H1 (cell line): ENCODE results near the gene PLAA. TPM values are rescaled to one million over a fixed set of nuclear protein-coding genes. Genes with fewer than 3 reads are reported as not detected.

Source experiments
- CTCF ChIA-PET: fragments of 300-600 bp; sonication (Branson Sonifier 250); formaldehyde crosslinking; loops from one replicate; lab custom pipeline; 2021; ENCODE audit not compliant: partially characterized antibody; lab: Charles Lee
- POLR2A ChIA-PET: fragments of 300-600 bp; sonication (Branson Sonifier 250); formaldehyde crosslinking; loops from one replicate; lab custom pipeline; 2021; ENCODE audit warnings: inconsistent platforms; ENCODE audit not compliant: partially characterized antibody; lab: Charles Lee
- DNase-seq, 2 experiments: peaks; one replicate each; pipeline versions ENCODE4 v3.0.0 to v3.0.0-alpha.2; 2010 to 2022; ENCODE audit warnings: low spot score in 2 of 2, low read depth in 1 of 2, mixed read lengths in 1 of 2
- FAIRE-seq: peaks from 2 replicates; lab custom pipeline; 2011; peaks lifted over from hg19 to GRCh38; lab: Jason Lieb, UNC
- H2AFZ ChIP-seq: 2 replicates; pipeline ENCODE4 v1.8.1; 2012; ENCODE audit warnings: low read length, inconsistent platforms
- H2AK5ac ChIP-seq: 2 replicates; pipeline ENCODE4 v1.6.1; 2013; ENCODE audit warnings: low read depth, low read length
- H2BK120ac ChIP-seq: replicated peaks from 2 replicates; pipeline ENCODE3; 2013; ENCODE audit warnings: low read depth, low read length, inconsistent platforms
- H2BK12ac ChIP-seq: 2 replicates; pipeline ENCODE4 v1.6.1; 2013; ENCODE audit warnings: low read depth, low read length
- H2BK15ac ChIP-seq: 2 replicates; pipeline ENCODE4 v1.6.1; 2013; ENCODE audit warnings: low read length
- H2BK20ac ChIP-seq: 2 replicates; pipeline ENCODE4 v1.6.1; 2013; ENCODE audit warnings: low read length
- H2BK5ac ChIP-seq: 2 replicates; pipeline ENCODE4 v1.6.1; 2013; ENCODE audit warnings: low read depth, low read length
- H3K14ac ChIP-seq: 2 replicates; pipeline ENCODE4 v1.6.1; 2013; ENCODE audit warnings: inconsistent platforms; ENCODE audit not compliant: insufficient read length
- H3K18ac ChIP-seq: 2 replicates; pipeline ENCODE4 v1.6.1; 2013; ENCODE audit warnings: low read length; ENCODE audit errors: extremely low read depth
- H3K23ac ChIP-seq: 2 replicates; pipeline ENCODE4 v1.6.1; 2013; ENCODE audit warnings: inconsistent platforms; ENCODE audit not compliant: insufficient read length
- H3K23me2 ChIP-seq: 2 replicates; pipeline ENCODE4 v1.6.1; 2013; ENCODE audit warnings: low read depth, low read length
- H3K27ac ChIP-seq: 2 replicates; pipeline ENCODE4 v1.6.1; 2011; ENCODE audit warnings: low read depth, low read length, inconsistent platforms
- H3K27me3 ChIP-seq, 4 experiments: replicated peaks in 1 of 4; 1 replicate in 1 of 4; 2 replicates in 3 of 4; pipeline versions ENCODE4 v1.6.1 to v1.8.1; 2011 to 2013; ENCODE audit warnings: low read length in 3 of 4, mild to moderate bottlenecking in 3 of 4, inconsistent platforms in 2 of 4, mixed read lengths in 2 of 4, moderate library complexity in 1 of 4; ENCODE audit not compliant: control insufficient read depth in 3 of 4, insufficient read depth in 3 of 4; ENCODE audit errors: extremely low read depth in 1 of 4
- H3K36me3 ChIP-seq, 4 experiments: 2 replicates each; pipeline versions ENCODE4 v1.6.1 to v1.8.1; 2011 to 2013; ENCODE audit warnings: mild to moderate bottlenecking in 4 of 4, low read length in 3 of 4, moderate library complexity in 2 of 4, control low read depth in 1 of 4, inconsistent platforms in 1 of 4; ENCODE audit not compliant: insufficient read depth in 4 of 4, control insufficient read depth in 2 of 4
- H3K4ac ChIP-seq: replicated peaks from 2 replicates; pipeline ENCODE3; 2013; ENCODE audit warnings: low read length, low read depth, mixed read lengths, inconsistent platforms; ENCODE audit not compliant: insufficient read length
- H3K4me1 ChIP-seq, 4 experiments: replicated peaks in 1 of 4; 1 replicate in 1 of 4; 2 replicates in 3 of 4; pipeline versions ENCODE4 v1.6.1 to v1.8.1; 2011 to 2013; ENCODE audit warnings: low read length in 3 of 4, inconsistent platforms in 2 of 4, mixed read lengths in 1 of 4; ENCODE audit not compliant: insufficient read depth in 4 of 4, control insufficient read depth in 3 of 4
- H3K4me2 ChIP-seq, 2 experiments: 2 replicates each; pipeline versions ENCODE4 v1.6.1 to v1.8.1; 2011 to 2013; ENCODE audit warnings: low read depth in 2 of 2, low read length in 2 of 2, control low read depth in 1 of 2, inconsistent platforms in 1 of 2, mild to moderate bottlenecking in 1 of 2; ENCODE audit not compliant: insufficient read depth in 1 of 2
- H3K4me3 ChIP-seq, 4 experiments: fragments of 200-600, 300-600 bp in 1 of 4; sonication (generic), shearing (Covaris generic), sonication (Bioruptor Twin) in 1 of 4; 2 replicates each; pipeline versions ENCODE4 v1.5.1 to v1.8.1; 2011 to 2016; ENCODE audit warnings: low read length in 4 of 4, low read depth in 3 of 4, control low read depth in 2 of 4, inconsistent platforms in 2 of 4, mild to moderate bottlenecking in 2 of 4, mixed read lengths in 1 of 4, moderate library complexity in 1 of 4; ENCODE audit not compliant: insufficient read depth in 2 of 4; ENCODE audit errors: extremely low read depth in 1 of 4
- H3K56ac ChIP-seq: replicated peaks from 2 replicates; pipeline ENCODE3; 2013; ENCODE audit warnings: low read depth, mild to moderate bottlenecking, mixed read lengths, low read length, inconsistent platforms; ENCODE audit not compliant: insufficient read length
- H3K79me1 ChIP-seq: 2 replicates; pipeline ENCODE4 v1.6.1; 2013; ENCODE audit warnings: low read depth, low read length, control low read depth
- H3K79me2 ChIP-seq, 2 experiments: 2 replicates each; pipeline versions ENCODE4 v1.6.1 to v1.8.1; 2012 to 2013; ENCODE audit warnings: low read length in 2 of 2, mild to moderate bottlenecking in 2 of 2, inconsistent platforms in 1 of 2; ENCODE audit not compliant: insufficient read depth in 2 of 2, control insufficient read depth in 1 of 2
- H3K9ac ChIP-seq, 4 experiments: replicated peaks in 1 of 4; 1 replicate in 1 of 4; 2 replicates in 3 of 4; pipeline versions ENCODE4 v1.6.1 to v1.8.1; 2011 to 2013; ENCODE audit warnings: low read depth in 3 of 4, low read length in 3 of 4, control low read depth in 2 of 4, mild to moderate bottlenecking in 2 of 4, moderate library complexity in 2 of 4, inconsistent platforms in 1 of 4; ENCODE audit errors: extremely low read depth in 1 of 4
- H3K9me3 ChIP-seq, 2 experiments: 2 replicates each; pipeline versions ENCODE4 v1.6.1 to v1.8.1; 2012 to 2013; ENCODE audit warnings: mild to moderate bottlenecking in 2 of 2, moderate library complexity in 2 of 2, control low read depth in 1 of 2, inconsistent platforms in 1 of 2, low read depth in 1 of 2, low read length in 1 of 2, mixed read lengths in 1 of 2; ENCODE audit not compliant: insufficient read depth in 2 of 2
- H4K20me1 ChIP-seq, 2 experiments: replicated peaks in 1 of 2; 2 replicates each; pipeline versions ENCODE3 to v1.8.1; 2011 to 2013; ENCODE audit warnings: inconsistent platforms in 2 of 2, low read length in 2 of 2, mild to moderate bottlenecking in 1 of 2; ENCODE audit not compliant: insufficient read depth in 2 of 2, control insufficient read depth in 1 of 2
- H4K5ac ChIP-seq: 2 replicates; pipeline ENCODE4 v1.6.1; 2013; ENCODE audit warnings: low read length, low read depth, mixed read lengths, inconsistent platforms; ENCODE audit not compliant: insufficient read length
- H4K8ac ChIP-seq: 2 replicates; pipeline ENCODE4 v1.8.0; 2013; ENCODE audit warnings: mild to moderate bottlenecking, moderate library complexity, low read length, inconsistent platforms; ENCODE audit not compliant: insufficient read depth; ENCODE audit errors: extremely low read depth
- H4K91ac ChIP-seq: replicated peaks from 2 replicates; pipeline ENCODE3; 2013; ENCODE audit warnings: low read length, mixed read lengths, inconsistent platforms; ENCODE audit not compliant: insufficient read length
- CHD2 ChIP-seq: IDR thresholded peaks from 2 replicates; pipeline ENCODE4 v1.6.1; 2012; ENCODE audit warnings: low read length, improper control_type of control experiment
- GTF2F1 ChIP-seq: IDR thresholded peaks from 2 replicates; pipeline ENCODE4 v1.6.1; 2012; ENCODE audit warnings: low read depth, low read length, improper control_type of control experiment, borderline replicate concordance
- KDM5A ChIP-seq: fragments of 200-600 bp; IDR thresholded peaks from 2 replicates; pipeline ENCODE4 v1.7.1; 2012; ENCODE audit warnings: mild to moderate bottlenecking, low read length, inconsistent platforms, mixed read lengths
- RBBP5 ChIP-seq: IDR thresholded peaks from 2 replicates; pipeline ENCODE4 v1.7.1; 2012; ENCODE audit warnings: low read depth, mild to moderate bottlenecking, inconsistent platforms, low read length, moderate library complexity, borderline replicate concordance
- RNF2 ChIP-seq: fragments of 200-900, 300-1000 bp; sonication (generic); IDR thresholded peaks from 2 replicates; pipeline ENCODE4 v1.7.1; 2016; ENCODE audit warnings: borderline replicate concordance, low read depth, mild to moderate bottlenecking, antibody characterized with exemption, low read length; ENCODE audit not compliant: poor library complexity, severe bottlenecking; ENCODE audit errors: missing control alignments
- WGBS, 2 experiments: shearing (Covaris generic) in 1 of 2; methylation state at CpG; one replicate each; pipeline versions ENCODE4 v1.1.6 to v1.1.7; 2013 to 2015; ENCODE audit warnings: low lambda C conversion rate in 2 of 2, mixed read lengths in 2 of 2, inconsistent platforms in 1 of 2, low coverage in 1 of 2, missing lambda C conversion rate in 1 of 2; ENCODE audit not compliant: insufficient replicate concordance in 2 of 2, insufficient coverage in 1 of 2, insufficient read length in 1 of 2; ENCODE audit errors: extremely low coverage in 1 of 2, missing lambda C conversion rate in 1 of 2; 5-methylcytosine and 5-hydroxymethylcytosine counted together
- polyA plus RNA-seq, 7 experiments: library from polyadenylated mRNA; depleted of rRNA in 3 of 7; stranded (reverse) in 5 of 7; unstranded in 2 of 7; fragments of >200 nt in 5 of 7; fragments of 200-250 nt in 2 of 7; gene quantifications; 1 replicate in 5 of 7; 2 replicates in 1 of 7; 4 replicates in 1 of 7; pipeline versions ENCODE4 v1.2.1 to v1.2.3, GENCODE V29; 2011 to 2013; ENCODE audit warnings: missing spikeins in 2 of 7, mixed read lengths in 2 of 7
- total RNA-seq: library from RNA; stranded (reverse); fragmentation: NEBNext Ultra II Directional; extraction: Animal tissue kit (Norgen Biotek cat#: 25700); gene quantifications from 2 replicates; pipeline ENCODE4 v1.2.1, GENCODE V29; 2021

The PLAA gene
- total and polyA plus RNA-seq, 2 of the 8 experiments (the other 6 are each of a cell fraction or from before 2014, with no cell fraction given) = 19.2 to 64.2 TPM

- H3K79me1 ChIP-seq = no peaks in the 10 kb centered on the region
- ChIA-PET POLR2A (interaction anchor here (0.6 kb wide), 1 partner anchor 9 kb away, joined by 3 read pairs; no protein-coding TSS in a partner anchor), CTCF (interaction anchor here (1.7 kb wide), 1 partner anchor 62 kb away, joined by 6 read pairs; no protein-coding TSS in a partner anchor)
- no peak overlapping the region for H3K4ac ChIP-seq
- no peaks in the 10 kb centered on the region for H3K4me1 ChIP-seq
- H3K79me2 ChIP-seq = no peaks in the 10 kb centered on the region
- peaks cover 6 to 43% (median 23%) of the 10 kb centered on the region in 4 experiments; a peak in 7 of 8 replicates for H3K36me3 ChIP-seq
- H3K9ac ChIP-seq = no peak overlapping the region
- no peak overlapping the region for H2BK120ac ChIP-seq
- H4K20me1 ChIP-seq = peaks cover 0 to 1% of the 10 kb centered on the region in 2 experiments
- no peaks in the 10 kb centered on the region for H3K27me3 ChIP-seq
- no peak overlapping the region for H4K5ac ChIP-seq
- no peak overlapping the region for H3K56ac ChIP-seq
- DNase-seq = no peak
- no peak for FAIRE-seq
- no peak overlapping the region for H2BK12ac ChIP-seq
- H3K4me3 ChIP-seq = no peak overlapping the region
- H3K4me2 ChIP-seq = no peak overlapping the region
- H4K91ac ChIP-seq = no peak overlapping the region
- H2BK5ac ChIP-seq = no peak overlapping the region
- H3K9me3 ChIP-seq = no peaks in the 10 kb centered on the region
- 84% methylated on average over 2 of the region's 2 CpGs; no CpG with 5 or more reads in 1 of the 2 experiments for WGBS, 2 experiments
- no peak overlapping the region for H4K8ac ChIP-seq
- no peak overlapping the region for H3K23ac ChIP-seq
- TF ChIP-seq GTF2F1 (no peak), RNF2 (no peak), RBBP5 (no peak), KDM5A (no peak), CHD2 (no peak)
- no peak overlapping the region for H2BK15ac ChIP-seq
- no peak overlapping the region for H3K18ac ChIP-seq
- no peak overlapping the region for H2AFZ ChIP-seq
- no peak overlapping the region for H2BK20ac ChIP-seq
- no peak overlapping the region for H3K27ac ChIP-seq
- H3K14ac ChIP-seq = no peak overlapping the region
- H3K23me2 ChIP-seq = no peaks in the 10 kb centered on the region
- H2AK5ac ChIP-seq = no peak overlapping the region
Measured at GRCh38 chr9:26913138-26913668, 33.8 kb downstream of the PLAA start.
